Measurements from ENCODE around the gene TSTD1.

- no peak for TF ChIP-seq POLR2AphosphoS5 (IDR thresholded peaks at IDR 0.05; ENCODE audit: borderline replicate concordance, low read depth, low read length)
- TF ChIP-seq EZH2 (IDR thresholded peaks at IDR 0.05) = no peak
- TF ChIP-seq FOXP2 (optimal IDR thresholded peaks at IDR 0.05; ENCODE audit: control extremely low read depth, extremely low read length, insufficient read depth) = no peak
Measured at GRCh38 chr1:161000736-161001480, 37.9 kb downstream of the TSTD1 start.
